Endothelial cell of umbilical vein (primary cell): ENCODE results near the gene RECK.

Experiments
- EZH2 ChIP-seq: IDR thresholded peaks from 2 replicates; pipeline ENCODE4 v1.6.1; 2012; ENCODE audit warnings: borderline replicate concordance, low read depth, mild to moderate bottlenecking, moderate library complexity, low read length, inconsistent platforms; ENCODE audit not compliant: severe bottlenecking
- POLR2A ChIP-seq: IDR thresholded peaks from 2 replicates; pipeline ENCODE4 v1.6.1; 2012; ENCODE audit warnings: low read depth, mild to moderate bottlenecking, control low read depth, low read length
- TF ChIP-seq, protein P1 (sequence below), 2 donors: IDR thresholded peaks; 1 replicate in 1 of 2; 2 replicates in 1 of 2; pipeline ENCODE4 v1.5.1; 2011; ENCODE audit warnings: low read length in 2 of 2, mild to moderate bottlenecking in 2 of 2, moderate library complexity in 2 of 2, control low read depth in 1 of 2, inconsistent platforms in 1 of 2, low read depth in 1 of 2; ENCODE audit not compliant: insufficient read depth in 1 of 2; ENCODE audit errors: extremely low read depth in 1 of 2

DNA sequence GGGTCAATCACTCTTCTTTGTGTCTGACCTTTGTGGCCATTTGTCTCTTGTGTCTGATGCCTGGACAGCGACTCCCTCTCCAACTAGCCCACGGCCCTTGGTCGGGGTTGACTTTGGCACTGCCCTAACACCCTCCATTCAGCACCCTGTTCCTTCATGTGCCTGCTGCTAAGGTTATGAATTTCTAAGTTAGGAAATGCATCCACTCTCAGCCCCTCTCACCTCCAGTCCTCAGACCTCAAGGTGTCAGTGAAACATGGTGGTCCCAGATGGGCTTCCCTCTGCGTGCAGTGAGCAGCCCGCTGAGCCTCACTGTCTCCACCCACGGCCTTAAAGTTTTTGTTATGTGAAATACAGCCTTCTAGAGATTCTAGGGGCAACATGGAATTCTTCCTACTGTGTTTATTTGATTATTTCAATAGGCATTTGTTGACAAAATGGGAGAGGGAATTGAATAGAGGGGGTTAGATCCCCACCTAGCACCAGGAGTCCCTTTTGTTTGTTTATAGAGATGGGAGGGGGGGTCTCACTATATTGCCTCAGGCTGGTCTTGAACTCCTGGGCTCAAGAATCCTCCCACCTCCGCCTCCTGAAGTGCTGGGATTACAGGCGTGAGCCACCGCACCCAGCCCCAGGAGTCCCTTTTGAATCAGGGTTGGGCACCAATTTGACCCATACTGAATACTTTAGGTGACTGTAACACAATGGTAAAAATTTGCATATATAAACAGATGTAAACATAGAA, 98.2 kb downstream of the RECK start:
- TF ChIP-seq, protein P1, sequence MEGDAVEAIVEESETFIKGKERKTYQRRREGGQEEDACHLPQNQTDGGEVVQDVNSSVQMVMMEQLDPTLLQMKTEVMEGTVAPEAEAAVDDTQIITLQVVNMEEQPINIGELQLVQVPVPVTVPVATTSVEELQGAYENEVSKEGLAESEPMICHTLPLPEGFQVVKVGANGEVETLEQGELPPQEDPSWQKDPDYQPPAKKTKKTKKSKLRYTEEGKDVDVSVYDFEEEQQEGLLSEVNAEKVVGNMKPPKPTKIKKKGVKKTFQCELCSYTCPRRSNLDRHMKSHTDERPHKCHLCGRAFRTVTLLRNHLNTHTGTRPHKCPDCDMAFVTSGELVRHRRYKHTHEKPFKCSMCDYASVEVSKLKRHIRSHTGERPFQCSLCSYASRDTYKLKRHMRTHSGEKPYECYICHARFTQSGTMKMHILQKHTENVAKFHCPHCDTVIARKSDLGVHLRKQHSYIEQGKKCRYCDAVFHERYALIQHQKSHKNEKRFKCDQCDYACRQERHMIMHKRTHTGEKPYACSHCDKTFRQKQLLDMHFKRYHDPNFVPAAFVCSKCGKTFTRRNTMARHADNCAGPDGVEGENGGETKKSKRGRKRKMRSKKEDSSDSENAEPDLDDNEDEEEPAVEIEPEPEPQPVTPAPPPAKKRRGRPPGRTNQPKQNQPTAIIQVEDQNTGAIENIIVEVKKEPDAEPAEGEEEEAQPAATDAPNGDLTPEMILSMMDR (IDR thresholded peaks at IDR 0.05; ENCODE audit: extremely low read depth in 1 of 2, insufficient read depth in 1 of 2, low read depth in 1 of 2, low read length in 2 of 2): no peak
- no peak for TF ChIP-seq EZH2
- no peak for TF ChIP-seq POLR2A
